NCI-H460 (cell line): ENCODE data around the gene CTNNA1. TPM values are rescaled to one million over a fixed set of nuclear protein-coding genes. Genes with fewer than 3 reads are reported as not detected.

Source experiments
- DNase-seq: peaks from one replicate; pipeline ENCODE4 v3.0.0-alpha.2; 2016; ENCODE audit warnings: low read depth; ENCODE audit errors: extremely low read depth
- total RNA-seq: library from RNA; depleted of rRNA; stranded (reverse); fragments of >200 nt; shearing (Covaris generic); gene quantifications from 2 replicates; pipeline ENCODE4 v1.2.3, GENCODE V29; 2014

The CTNNA1 gene
- total RNA-seq, 1 experiment from 2014 or later: 337 TPM

- DNase-seq: no peak
Measured at GRCh38 chr5:138944527-138945322, 191.5 kb downstream of the CTNNA1 start.

GRCh38 chr5:138945421-138946240 lies 192.4 kb downstream of the CTNNA1 start:
- no peak for DNase-seq

- DNase-seq: no peak
Measured at GRCh38 chr5:138946241-138946623, 193.0 kb downstream of the CTNNA1 start.

- no peak for DNase-seq
Measured at GRCh38 chr5:138946831-138947560, 193.8 kb downstream of the CTNNA1 start.

GRCh38 chr5:138947780-138948179 lies 194.6 kb downstream of the CTNNA1 start:
- no peak for DNase-seq

- no peak for DNase-seq
Measured at GRCh38 chr5:138948471-138949222, 195.4 kb downstream of the CTNNA1 start.

GRCh38 chr5:138949223-138949574 lies 196.0 kb downstream of the CTNNA1 start:
- no peak for DNase-seq

- DNase-seq: no peak
Measured at GRCh38 chr5:138949988-138950387, 196.8 kb downstream of the CTNNA1 start.

GRCh38 chr5:138950421-138951031 lies 197.3 kb downstream of the CTNNA1 start:
- DNase-seq: no peak

- no peak for DNase-seq
Measured at GRCh38 chr5:138951091-138951985, 198.1 kb downstream of the CTNNA1 start.

GRCh38 chr5:138951986-138952735 lies 198.9 kb downstream of the CTNNA1 start:
- no peak for DNase-seq

GRCh38 chr5:138952962-138953361 lies 199.7 kb downstream of the CTNNA1 start:
- no peak for DNase-seq

- peak; percentile 21 for DNase-seq
Measured at GRCh38 chr5:138953387-138954256, 200.4 kb downstream of the CTNNA1 start.

GRCh38 chr5:138954257-138955012 lies 201.2 kb downstream of the CTNNA1 start:
- DNase-seq: no peak

GRCh38 chr5:138955013-138955660 lies 201.9 kb downstream of the CTNNA1 start:
- no peak for DNase-seq

- no peak for DNase-seq
Measured at GRCh38 chr5:138955671-138956295, 202.6 kb downstream of the CTNNA1 start.
